Measurements from ENCODE around the gene PPP2R2D. TPM values are rescaled to one million over a fixed set of nuclear protein-coding genes. Genes with fewer than 3 reads are reported as not detected.

PPP2R2D gene
- total and polyA plus RNA-seq, 4 donors = 15.6 to 51.4 (median 22.0) TPM

DNA sequence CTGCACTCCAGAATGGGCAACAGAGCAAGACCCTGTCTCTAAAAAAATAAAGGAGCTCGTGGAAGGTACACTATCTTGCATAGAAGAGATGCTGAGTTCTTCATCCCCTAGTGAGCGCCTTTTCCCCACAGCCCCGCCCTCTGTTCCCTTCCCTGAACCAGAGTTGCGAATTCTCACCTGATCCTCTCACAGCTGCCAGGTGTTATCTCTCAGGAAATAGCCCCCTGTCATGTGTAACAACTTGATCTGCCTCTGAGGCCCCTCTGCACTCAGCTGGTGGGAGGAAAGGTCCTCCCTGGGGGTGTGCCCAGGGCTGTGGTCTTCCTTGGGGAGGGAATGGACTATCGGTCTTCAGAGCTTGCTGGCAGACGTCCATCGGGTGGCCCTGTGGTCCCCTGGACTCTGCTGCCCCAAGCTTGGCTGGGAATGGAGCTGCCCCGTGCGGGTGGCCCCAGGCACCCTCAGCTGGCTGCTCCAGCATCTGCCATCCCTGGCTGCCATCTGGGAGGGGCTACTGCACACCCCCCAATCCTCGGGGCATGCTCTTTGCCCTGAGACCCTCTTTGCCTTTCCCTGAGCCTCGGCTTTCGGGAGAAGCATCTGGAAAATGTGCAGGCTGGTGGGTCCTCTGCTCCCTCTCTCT lies 102.6 kb downstream of the PPP2R2D start:
- Histone ChIP-seq H3K36me3 (ENCODE audit: control insufficient read depth in 4 of 4, insufficient read depth in 4 of 4, low read length in 4 of 4) (no peaks in the 10 kb centered on the region), H3K9ac (ENCODE audit: insufficient read depth in 1 of 2, low read length in 2 of 2) (no peak overlapping the region), H3K9me3 (ENCODE audit: control insufficient read depth in 4 of 4, insufficient read depth in 3 of 4, low read length in 3 of 4) (peaks cover 0 to 4% (median 0%) of the 10 kb centered on the region in 4 donors), H3K27me3 (ENCODE audit: control insufficient read depth in 3 of 3, insufficient read depth in 3 of 3, low read length in 2 of 3) (peaks cover 0 to 9% (median 0%) of the 10 kb centered on the region in 3 donors), H3K27ac (ENCODE audit: low read depth in 1 of 2, low read length in 1 of 2) (no peak overlapping the region), H3K4me1 (ENCODE audit: control insufficient read depth in 5 of 5, insufficient read depth in 5 of 5, low read length in 5 of 5) (peaks cover 0 to 10% (median 0%) of the 10 kb centered on the region in 5 donors), H3K4me3 (no peak overlapping the region)
- 76 to 81% methylated on average over 12 of the region's 12 CpGs for WGBS, 2 donors
- TF ChIP-seq, protein P1, sequence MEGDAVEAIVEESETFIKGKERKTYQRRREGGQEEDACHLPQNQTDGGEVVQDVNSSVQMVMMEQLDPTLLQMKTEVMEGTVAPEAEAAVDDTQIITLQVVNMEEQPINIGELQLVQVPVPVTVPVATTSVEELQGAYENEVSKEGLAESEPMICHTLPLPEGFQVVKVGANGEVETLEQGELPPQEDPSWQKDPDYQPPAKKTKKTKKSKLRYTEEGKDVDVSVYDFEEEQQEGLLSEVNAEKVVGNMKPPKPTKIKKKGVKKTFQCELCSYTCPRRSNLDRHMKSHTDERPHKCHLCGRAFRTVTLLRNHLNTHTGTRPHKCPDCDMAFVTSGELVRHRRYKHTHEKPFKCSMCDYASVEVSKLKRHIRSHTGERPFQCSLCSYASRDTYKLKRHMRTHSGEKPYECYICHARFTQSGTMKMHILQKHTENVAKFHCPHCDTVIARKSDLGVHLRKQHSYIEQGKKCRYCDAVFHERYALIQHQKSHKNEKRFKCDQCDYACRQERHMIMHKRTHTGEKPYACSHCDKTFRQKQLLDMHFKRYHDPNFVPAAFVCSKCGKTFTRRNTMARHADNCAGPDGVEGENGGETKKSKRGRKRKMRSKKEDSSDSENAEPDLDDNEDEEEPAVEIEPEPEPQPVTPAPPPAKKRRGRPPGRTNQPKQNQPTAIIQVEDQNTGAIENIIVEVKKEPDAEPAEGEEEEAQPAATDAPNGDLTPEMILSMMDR (IDR thresholded peaks at IDR 0.05; ENCODE audit: control extremely low read depth, extremely low read depth) = no peak
- ATAC-seq (ENCODE audit: insufficient read depth, low FRiP score) (no peak), DNase-seq (no peak)

DNA sequence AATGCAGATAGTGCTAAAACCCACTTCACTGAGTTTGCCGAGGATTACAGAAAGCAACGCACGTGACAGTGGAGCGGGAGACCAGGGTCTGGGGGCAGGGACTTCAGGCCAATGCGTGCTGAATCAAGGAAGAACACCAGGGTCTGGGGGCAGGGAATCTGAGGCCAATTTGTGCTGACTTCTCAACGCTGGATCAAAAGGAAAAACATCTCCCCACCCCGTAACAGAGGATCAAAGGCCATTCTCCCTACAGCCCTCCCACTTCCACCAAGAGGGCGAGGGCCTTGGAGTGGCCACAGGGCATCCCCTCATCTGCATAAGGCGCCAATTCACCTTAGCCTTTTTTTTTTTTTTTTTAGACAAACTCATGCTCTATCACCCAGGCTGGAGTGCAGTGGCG lies 103.2 kb downstream of the PPP2R2D start:
- 77 to 83% methylated on average over 10 of the region's 10 CpGs for WGBS, 2 donors
- H3K27ac ChIP-seq (ENCODE audit: low read depth in 1 of 2, low read length in 1 of 2) = no peak overlapping the region
- no peak for DNase-seq
- no peak overlapping the region for H3K4me3 ChIP-seq
- no peaks in the 10 kb centered on the region for H3K36me3 ChIP-seq (ENCODE audit: control insufficient read depth in 4 of 4, insufficient read depth in 4 of 4, low read length in 4 of 4)
- peaks cover 0 to 4% (median 0%) of the 10 kb centered on the region in 5 donors for H3K4me1 ChIP-seq (ENCODE audit: control insufficient read depth in 5 of 5, insufficient read depth in 5 of 5, low read length in 5 of 5)
- peaks cover 0 to 4% (median 0%) of the 10 kb centered on the region in 4 donors for H3K9me3 ChIP-seq (ENCODE audit: control insufficient read depth in 4 of 4, insufficient read depth in 3 of 4, low read length in 3 of 4)
- ATAC-seq (ENCODE audit: insufficient read depth, low FRiP score) = no peak
- TF ChIP-seq, protein P1 (IDR thresholded peaks at IDR 0.05; ENCODE audit: control extremely low read depth, extremely low read depth) = no peak
- peaks cover 0 to 10% (median 0%) of the 10 kb centered on the region in 3 donors for H3K27me3 ChIP-seq (ENCODE audit: control insufficient read depth in 3 of 3, insufficient read depth in 3 of 3, low read length in 2 of 3)
- no peak overlapping the region for H3K9ac ChIP-seq (ENCODE audit: insufficient read depth in 1 of 2, low read length in 2 of 2)

GRCh38 chr10:132005147-132005546 lies 104.3 kb downstream of the PPP2R2D start:
- Histone ChIP-seq H3K4me1 (ENCODE audit: control insufficient read depth in 5 of 5, insufficient read depth in 5 of 5, low read length in 5 of 5) (no peaks in the 10 kb centered on the region), H3K9me3 (ENCODE audit: control insufficient read depth in 4 of 4, insufficient read depth in 3 of 4, low read length in 3 of 4) (peaks cover 0 to 4% (median 0%) of the 10 kb centered on the region in 4 donors), H3K27me3 (ENCODE audit: control insufficient read depth in 3 of 3, insufficient read depth in 3 of 3, low read length in 2 of 3) (peaks cover 0 to 16% (median 4%) of the 10 kb centered on the region in 3 donors), H3K9ac (ENCODE audit: insufficient read depth in 1 of 2, low read length in 2 of 2) (no peak overlapping the region), H3K27ac (ENCODE audit: low read depth in 1 of 2, low read length in 1 of 2) (no peak overlapping the region), H3K4me3 (no peak overlapping the region), H3K36me3 (ENCODE audit: control insufficient read depth in 4 of 4, insufficient read depth in 4 of 4, low read length in 4 of 4) (no peaks in the 10 kb centered on the region)
- ATAC-seq (ENCODE audit: insufficient read depth, low FRiP score) = no peak
- no peak for DNase-seq
- WGBS, 2 donors = 96 to 97% methylated on average over 6 of the region's 6 CpGs
- TF ChIP-seq, protein P1 (IDR thresholded peaks at IDR 0.05; ENCODE audit: control extremely low read depth, extremely low read depth) = no peak

All from lung (tissue), 12 donors.